CD1c-positive myeloid dendritic cell (primary cell): ENCODE results near the gene DCDC2C.

ENCODE experiments used
- DNase-seq: peaks from one replicate; pipeline ENCODE4 v3.0.0-alpha.2; 2016; ENCODE audit errors: extremely low spot score

Gene DCDC2C

DNA sequence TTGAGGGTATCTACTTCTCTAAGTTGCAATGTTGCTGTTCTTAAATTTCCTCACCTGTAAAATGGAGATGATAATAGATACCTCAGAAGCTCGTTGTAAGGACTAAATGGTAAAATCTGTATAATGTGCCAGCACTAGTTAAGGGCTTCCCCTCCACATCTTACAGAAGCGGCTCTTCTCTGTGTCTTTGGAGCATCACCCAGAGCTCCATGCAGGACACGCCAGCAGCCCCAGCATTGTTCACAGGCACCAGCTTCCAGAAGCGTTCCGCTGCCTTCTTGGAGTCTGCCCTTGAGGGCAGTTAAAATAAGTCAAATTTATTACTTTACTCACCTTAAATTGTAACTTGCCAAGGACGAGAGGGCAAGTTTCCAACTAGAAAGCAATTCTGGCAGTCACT, 5.8 kb downstream of the DCDC2C start:
- no peak for DNase-seq

DNA sequence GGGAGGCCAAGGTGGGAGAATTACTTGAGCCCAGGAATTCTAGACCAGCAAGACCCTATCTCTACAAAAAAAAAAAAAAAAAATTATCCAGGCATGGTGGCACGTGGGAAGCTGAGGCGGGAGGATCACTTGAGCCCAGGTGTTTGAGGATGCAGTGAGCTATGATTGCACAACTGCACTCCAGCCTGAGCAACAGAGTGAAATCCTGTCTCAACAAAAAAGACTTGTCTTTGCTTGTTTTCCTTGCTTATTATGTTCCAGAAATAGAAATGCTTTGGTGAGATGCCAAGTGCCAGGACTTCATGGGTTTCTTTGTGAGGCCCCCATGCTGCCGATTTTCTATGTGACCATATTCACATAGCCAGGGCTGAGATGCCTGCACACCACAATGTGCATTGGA, 9.0 kb downstream of the DCDC2C start:
- DNase-seq, result no peak

DNA sequence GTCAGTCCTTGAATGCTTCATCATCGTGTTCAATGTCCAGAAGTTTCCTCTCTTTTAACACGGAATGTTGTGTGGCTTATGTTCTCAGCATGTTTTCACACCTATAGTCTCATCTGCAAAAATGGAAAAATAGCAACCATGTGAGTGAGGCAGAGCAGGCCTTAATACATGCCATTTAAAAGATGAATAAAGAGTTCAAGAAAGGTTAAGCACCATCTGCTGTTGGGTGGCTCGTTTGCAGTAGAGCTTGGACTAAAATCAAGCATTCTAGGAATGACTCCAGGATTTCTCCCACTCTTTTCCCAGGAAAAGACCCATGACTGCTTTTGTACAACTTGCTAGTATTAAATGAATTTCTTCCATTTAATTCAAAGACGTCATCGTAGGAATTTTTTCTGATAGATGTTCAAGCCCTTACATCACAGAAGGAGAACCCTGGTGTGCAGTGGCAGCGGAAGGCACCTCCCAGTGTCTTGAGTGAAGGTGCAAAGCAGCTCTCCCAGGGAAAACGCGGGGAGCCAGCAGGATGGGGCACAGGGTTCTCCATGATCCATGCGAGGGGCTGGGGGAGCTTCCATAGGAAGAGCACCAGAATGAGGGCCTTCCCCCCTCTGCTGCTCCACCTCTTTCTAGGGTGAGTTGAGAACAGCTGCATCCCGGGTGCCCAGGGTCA, 9.6 kb downstream of the DCDC2C start:
- DNase-seq, result no peak

DNA sequence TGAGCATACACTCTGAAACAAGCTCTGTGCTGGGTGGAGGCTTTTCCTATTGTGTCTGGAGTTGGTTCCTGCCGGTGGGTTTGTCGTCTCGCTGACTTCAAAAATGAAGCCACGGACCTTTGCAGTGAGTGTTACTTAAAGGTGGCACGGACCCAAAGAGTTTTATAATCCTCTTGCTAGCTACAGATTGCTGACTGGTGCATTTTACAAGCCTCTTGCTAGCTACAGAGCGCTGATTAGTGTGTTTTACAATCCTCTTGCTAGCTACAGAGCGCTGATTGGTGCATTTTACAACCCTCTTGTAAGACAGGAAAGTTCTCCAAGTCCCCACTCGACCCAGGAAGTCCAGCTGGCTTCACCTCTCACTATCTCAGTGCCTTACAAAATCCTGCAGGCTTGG, 15.3 kb downstream of the DCDC2C start:
- DNase-seq, result no peak

DNA sequence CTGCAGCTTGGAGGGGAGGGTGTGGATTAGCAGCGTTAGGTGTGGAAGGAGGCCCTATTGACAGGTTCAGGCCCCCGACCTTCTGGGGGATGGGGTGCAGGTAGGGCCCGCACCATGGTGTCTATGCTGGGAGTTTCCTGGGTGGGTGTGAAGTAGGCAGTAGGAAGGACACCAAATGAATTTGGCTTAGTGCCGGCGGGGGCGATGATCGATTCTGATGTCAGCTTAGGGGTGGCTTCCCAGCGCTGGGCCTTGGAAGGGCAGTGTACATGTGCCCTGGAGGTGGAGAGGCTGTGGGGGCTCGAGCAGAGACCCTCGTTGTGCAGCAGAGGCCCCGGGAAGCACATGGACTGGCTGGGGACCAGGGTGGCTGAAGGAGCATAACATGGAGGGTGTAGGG, 21.6 kb downstream of the DCDC2C start:
- DNase-seq, result no peak

DNA sequence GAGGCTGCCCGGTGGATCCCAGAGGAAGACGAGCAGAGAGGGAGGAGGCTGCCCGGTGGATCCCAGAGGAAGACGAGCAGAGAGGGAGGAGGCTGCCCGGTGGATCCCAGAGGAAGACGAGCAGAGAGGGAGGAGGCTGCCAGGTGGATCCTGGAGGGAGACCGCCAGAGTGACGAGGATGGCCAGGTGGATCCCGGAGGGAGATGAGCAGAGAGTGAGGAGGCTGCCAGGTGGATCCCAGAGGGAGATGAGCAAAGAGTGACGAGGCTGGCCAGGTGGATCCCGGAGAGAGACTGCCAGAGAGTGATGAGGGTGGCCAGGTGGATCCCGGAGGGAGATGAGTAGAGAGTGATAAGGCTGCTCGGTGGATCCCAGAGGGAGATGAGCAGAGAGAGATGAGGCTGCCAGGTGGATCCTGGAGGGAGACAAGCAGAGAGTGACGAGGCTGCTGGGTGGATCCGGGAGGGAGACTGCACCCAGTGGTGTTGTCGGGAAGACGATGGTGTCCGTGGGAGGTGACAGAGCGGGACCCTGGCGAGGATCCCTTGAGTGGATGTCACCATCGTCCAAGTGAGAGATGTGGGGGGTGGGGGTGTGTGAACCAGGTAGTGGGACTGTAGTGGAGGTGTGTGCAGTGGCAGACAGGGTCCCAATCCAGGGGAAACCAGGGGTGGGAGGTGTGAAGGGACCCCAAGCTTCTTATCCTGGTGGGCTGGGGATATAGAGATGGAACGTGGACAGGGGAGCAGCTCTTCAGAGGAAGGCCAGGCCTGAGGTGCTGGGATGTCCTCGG, 22.3 kb downstream of the DCDC2C start:
- DNase-seq, result no peak

DNA sequence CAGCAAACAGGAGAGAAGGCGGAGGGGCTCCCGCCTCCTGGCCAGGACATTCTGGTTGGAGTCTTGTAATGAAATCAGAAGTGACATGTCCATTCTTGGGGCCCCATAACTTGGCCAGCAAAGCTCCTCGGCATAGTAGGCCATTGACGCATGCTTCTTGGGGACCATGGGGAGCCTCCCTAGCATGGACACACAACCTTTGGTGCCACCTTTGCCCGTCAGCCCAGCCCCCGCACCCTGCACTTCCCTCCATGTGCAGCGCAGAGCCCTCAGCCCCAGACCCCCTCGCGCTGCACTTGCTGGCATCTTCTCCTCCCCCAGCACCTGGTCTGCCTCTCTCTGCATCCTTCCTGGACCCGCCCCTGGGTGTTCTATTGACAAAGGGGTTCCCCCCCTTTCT, 23.1 kb downstream of the DCDC2C start:
- DNase-seq, result no peak

DNA sequence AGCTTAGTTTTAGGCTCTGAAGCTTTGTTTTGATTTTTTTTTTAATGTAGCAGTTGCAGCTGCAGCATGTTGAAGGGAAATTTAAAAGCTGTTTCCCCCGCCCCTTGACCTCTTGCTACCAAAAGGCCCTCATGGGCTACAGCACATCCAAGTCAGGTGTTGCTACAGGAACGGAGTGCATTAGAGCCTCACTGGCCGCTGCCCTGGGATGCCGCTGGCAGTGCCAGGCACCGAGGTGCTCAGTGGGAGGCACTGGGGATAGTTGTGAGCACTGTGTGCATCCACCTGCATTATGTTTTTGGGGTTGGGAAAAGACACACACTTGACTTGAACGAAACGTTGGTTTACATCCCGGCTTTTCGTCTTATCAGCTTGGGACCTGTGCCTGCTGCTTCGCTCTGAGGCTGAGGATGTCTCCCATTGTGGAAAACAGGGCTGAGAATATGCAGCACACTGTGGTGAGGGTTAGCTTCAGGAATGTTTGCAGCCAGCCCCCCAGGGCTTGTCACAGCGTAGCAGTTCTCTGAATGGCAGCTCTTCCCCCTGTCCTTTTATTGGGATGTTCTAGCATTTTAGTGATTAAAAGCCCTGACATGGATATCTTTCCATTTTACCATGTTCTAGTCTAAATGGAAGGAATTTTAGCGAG, 24.1 kb downstream of the DCDC2C start:
- DNase-seq, result no peak

DNA sequence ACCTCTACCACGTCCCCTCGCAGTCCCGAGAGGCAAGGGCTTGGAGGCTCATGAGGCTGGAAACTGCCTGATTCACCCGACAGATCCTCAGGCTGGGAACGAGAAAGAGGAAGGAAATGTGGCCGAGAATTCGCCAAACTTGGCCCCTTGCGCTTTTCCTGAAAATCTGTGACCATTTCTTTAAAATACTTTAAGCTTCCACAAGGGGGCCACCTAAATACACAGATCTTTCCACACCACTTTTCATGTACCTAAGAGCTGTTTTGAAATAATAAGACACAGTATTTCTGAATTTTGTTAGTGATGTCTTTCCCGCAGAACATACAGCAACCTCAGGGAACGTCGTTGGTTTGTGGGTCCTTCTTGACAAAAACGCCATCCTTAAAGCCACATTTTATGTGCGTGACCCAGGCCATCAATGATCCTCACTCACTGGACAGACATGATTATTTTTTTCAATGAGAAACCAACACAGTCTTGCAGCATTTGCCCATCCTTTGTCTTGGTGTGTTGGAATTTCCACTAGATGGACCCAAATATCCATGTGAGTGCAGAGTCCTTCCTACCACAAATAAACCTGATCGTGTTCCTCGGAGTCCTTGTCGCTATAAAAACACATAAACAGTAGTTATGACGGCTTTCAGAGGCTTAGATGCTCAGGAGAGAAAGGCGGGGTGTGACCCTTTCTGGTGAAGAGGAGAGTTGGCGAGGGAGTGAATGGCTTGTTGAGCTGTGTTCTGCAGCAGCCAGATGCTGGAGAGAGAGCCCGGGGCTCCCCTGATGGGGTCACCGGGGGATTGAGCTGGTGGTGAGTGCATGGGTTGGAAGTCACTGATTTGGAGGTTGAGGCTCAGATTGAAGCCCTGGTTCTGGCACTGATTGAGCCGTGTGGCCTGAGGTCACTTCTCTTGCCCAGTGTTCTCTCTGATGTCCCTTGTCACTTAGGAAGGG, 25.0 kb downstream of the DCDC2C start:
- DNase-seq, result peak; percentile 46

DNA sequence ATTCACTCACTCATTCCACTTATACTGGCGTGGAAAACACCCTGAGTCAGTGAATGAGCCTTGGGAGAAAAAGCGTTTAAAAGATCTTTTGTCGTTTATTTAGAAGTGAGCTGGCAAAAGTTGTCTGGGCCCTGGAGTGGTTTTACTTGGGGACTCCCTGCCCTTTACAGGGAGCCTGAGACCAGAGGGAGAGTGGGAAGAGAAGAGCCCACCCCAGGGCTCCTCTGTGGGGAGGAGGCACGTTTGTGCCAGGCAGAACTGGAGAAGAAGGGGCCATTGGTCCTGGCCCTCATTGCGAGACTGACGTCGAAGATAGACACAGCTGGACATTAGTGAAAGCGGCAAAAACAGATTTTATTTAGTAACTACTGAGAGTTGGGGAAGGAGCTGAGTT, 25.7 kb downstream of the DCDC2C start:
- DNase-seq, result no peak

DNA sequence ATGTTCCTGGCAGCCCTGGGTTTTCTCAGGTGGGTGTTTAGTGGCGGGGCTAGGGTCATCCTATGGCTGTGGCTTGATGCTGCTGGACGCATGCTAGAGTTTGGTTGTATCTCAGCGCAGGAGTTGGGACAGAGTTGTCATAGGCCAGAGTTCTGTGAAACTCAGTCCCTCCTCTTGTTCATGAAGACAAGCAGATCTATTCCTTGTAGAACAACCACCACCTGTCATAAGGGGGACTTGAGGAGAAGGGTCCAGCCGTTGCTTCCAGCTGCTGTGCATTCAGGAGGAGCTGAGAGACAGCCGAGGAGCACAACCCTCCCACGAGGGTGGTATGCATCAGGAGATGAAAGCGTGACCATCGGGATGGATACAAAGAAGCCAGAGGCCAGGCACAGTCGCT, 26.4 kb downstream of the DCDC2C start:
- no peak for DNase-seq

DNA sequence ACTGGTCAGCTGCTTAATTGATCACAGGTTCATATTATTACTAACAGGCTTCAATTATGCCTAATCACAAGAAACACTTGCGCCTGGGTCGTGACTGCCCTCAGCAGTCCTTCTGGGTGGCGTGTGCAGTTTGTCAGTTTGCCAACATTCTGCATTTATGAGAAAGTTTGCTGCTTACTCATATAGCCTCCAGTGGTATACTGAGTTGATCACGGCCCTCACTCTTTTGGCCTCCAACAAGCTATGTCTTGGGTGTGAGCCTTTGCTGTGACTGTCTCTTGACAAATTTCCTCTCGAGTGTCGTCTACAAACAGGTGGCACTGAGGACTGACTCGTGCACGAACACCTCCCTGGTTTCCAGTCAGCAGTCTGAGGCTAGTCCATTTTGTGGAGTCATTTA, 27.3 kb downstream of the DCDC2C start:
- no peak for DNase-seq

DNA sequence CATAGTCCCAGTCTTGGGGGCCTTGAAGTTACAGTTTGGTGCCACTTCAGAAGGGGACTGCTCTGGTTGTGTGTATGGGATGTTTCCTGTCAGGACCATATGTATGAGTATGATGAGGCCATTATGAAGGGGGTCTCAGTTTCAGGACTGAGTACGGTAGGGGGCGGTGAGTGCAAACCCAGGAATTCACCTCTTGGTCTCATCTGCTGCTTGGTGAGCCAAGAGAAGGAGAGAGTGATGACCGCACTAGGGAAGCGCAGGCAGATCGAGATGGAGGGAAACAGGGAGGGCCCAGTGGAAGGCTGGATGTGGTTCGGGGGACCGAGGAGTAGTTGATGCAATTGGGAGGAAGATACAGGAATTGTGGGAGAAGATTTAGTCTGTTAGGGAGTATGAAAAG, 28.5 kb downstream of the DCDC2C start:
- DNase-seq, result no peak

DNA sequence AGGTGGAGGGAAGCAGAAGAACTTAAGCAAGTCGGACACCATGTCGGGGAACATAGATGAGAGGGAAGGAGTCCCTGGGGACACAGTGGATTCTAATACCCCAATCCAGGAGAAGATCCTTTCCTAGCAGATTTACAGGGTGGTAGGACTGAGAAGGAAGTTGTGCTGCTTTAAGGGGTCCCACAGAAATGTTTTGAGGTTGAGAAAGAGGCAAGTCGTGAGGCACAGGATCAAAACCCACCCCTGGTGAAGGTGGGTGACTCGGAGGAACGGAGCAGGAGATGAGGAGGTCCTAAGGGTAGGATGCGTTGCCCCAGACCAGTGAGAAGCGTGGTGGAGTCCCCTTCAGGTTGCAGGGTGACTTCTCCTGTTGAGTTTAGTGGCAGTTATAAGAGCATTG, 32.7 kb downstream of the DCDC2C start:
- no peak for DNase-seq

DNA sequence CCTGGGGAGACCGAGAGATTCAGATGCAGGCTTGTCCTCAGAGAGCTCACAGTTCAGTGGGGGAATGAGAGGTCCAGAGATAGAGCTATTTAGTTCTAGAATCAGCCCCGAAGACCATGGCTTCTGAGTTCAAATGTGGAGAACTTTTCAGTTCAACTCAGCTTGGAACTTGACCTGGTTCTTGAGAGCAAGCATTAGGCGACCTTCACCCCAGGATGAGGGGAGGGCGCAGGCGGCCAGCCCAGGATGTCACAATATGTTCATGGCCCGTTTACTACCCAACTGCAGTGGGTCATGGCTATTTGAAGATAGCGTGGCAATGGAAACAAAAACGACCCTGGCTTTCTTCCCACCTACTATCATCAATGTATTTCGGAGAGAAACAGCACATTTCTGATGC, 33.8 kb downstream of the DCDC2C start:
- DNase-seq, result no peak

DNA sequence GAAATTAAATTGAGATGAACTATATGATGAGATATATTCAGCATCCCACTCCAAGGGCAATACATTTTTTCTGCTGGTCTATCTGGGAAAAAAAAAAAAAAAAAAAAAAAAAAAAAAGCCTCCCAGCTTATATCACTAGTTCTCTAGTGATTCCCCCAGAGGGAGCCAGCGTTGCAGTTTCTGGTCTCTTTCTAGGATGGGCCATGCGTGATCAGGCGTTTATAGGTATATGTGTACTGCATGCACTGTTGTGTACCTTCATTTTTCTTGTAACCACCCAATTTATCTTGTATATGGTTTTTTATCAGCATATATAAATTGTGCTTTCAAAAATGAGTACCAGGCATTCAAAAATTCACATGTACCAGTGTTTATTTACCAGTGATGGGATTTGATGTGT, 35.1 kb downstream of the DCDC2C start:
- no peak for DNase-seq

DNA sequence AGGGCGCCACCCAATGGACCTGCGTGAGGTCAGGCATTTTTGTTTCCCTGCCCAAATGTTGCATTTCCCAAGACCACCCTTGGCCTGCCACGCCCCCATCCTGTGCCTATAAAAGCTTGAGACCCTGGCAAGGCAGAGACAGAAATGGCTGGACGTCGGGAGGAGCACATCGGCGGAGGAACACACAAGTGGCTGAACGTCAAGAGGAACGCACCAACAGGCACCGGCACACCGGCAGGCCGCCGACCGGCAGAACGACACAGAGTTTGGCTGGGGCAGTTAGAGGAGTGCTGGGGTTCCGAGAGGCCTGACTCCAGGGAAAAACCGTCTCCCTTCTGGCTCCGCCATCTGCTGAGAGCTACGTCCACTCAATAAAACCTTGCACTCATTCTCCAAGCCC, 35.9 kb downstream of the DCDC2C start:
- no peak for DNase-seq

DNA sequence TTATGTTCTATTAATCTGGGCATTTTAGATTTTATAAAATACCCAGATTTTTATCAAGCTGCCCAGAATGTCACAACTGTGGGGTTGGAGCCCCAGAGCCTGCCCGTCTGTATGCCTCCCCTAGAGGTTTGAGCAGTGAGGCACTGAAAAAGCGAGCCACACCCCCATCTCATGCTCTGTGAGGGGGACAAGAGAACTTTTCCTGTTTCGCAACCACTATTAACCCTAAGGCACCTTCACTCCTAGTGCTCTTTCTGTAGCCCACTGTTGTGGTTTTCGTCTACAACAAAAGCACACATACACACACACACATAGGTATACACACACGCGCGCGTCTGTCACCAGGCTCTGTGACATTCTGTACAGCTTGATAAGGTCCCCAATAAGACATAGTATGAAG, 38.0 kb downstream of the DCDC2C start:
- DNase-seq, result no peak

DNA sequence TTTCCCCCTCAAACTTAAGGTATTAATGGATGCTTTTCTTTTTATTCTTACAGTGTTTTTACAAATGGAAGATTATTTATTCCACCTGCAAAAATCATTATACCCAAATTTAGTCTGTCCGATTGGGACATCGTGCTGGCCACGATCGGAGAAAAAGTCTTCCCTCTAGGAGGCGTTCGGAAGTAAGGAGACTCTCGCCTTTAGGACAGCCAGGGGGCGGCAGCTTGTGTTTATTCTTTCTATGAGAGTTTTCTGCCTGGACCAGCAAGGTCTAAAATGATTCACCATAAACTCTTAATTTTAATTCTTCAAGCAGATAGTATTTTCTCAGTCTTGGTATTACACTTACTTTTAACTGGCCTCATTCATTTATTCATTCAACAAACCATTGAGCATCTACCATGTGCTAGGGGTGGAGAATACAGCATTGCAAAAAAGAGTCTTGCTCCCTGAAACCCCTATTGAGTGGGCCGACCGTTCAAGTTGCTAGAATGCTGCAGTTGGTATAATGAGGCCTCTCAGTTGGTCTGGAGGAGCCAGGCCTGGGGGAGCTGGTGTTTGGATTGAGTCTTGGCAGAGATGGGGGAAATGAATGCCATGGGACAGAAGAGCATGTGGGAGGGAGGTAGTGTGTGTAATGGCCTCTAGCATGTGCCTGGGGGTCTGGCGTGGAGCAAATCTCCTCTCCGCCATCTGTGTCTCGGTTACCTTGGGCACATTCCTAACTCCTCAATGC, 38.7 kb downstream of the DCDC2C start:
- DNase-seq, result no peak

DNA sequence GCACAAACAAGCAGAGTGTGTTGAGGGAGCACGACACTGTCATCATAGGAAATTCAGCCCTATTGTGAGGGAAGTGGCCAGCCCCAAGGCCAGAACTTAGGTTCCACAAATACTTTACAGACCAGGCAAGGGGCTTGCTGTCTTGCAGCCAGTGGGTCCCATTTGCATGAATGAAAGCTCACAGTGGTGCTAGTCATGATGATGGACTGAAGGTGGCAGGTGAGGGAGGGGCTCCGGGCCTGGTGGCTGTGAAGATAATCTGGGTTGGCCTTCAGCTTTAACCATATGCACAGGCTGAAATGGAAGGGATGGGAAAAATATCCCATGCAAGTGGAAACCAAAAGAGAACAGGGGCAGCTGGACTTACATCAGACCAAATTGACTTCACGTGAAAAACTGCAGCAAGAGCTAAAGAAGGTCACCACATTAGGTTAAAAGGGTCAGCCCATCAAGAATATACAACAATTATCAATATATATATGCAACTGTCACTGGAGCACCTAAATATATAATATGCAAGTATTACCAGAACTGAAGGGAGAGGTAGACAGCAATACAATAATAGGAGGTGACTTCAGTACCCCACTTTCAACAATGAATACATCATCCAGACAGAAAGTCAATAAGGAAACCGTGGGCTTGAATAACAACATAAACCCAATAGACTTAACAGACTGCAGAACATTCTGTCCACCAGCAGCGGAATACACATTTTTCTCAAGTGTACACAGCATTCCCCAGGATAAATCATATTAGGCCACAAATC, 39.6 kb downstream of the DCDC2C start:
- no peak for DNase-seq
